ENCODE results near the gene TMEFF2. TPM values are rescaled to one million over a fixed set of nuclear protein-coding genes. Genes with fewer than 3 reads are reported as not detected.

The TMEFF2 gene
- total and polyA plus RNA-seq, 10 of the 15 experiments (the other 5 are each of a cell fraction or from before 2014, with no cell fraction given) = not detected

GRCh38 chr2:192059266-192059665 lies 135.5 kb downstream of the TMEFF2 start:
- no TSS peak for BruUV-seq (replicated peaks)
- H3K27me3 ChIP-seq (replicated peaks in 1 of 2; ENCODE audit: control insufficient read depth in 2 of 2, insufficient read depth in 2 of 2, low read length in 1 of 2) = no peaks in the 10 kb centered on the region
- no peaks in the 10 kb centered on the region for H3K9me3 ChIP-seq (replicated peaks; ENCODE audit: control insufficient read depth, insufficient read depth, low read length)
- ChIA-PET CTCF (no interaction called here), POLR2A (no interaction called here), SMC1A (ENCODE audit: uncharacterized antibody, unreplicated experiment) (no interaction called here), RAD21 (ENCODE audit: unreplicated experiment) (no interaction called here)
- in situ Hi-C loops (cut with MboI) (no loop called here), intact Hi-C loops (cut with micrococcal nuclease; ENCODE audit: unreplicated experiment) (no loop called here)
- no peaks in the 10 kb centered on the region for H3K79me2 ChIP-seq (ENCODE audit: control insufficient read depth, insufficient read depth, low read length)
- no peak overlapping the region for H3K4me2 ChIP-seq (ENCODE audit: control insufficient read depth, insufficient read depth)
- TF ChIP-seq POLR2A (IDR thresholded peaks at IDR 0.05; ENCODE audit: low read depth, low read length) (no peak), SMAD1 (IDR thresholded peaks at IDR 0.05; ENCODE audit: low read depth, partially characterized antibody) (no peak), YY1 (IDR thresholded peaks at IDR 0.05; ENCODE audit: low read depth, low read length) (no peak), CREM (IDR thresholded peaks at IDR 0.05; ENCODE audit: low read depth) (no peak), ZNF384 (IDR thresholded peaks at IDR 0.05; ENCODE audit: borderline replicate concordance, low read depth, low read length) (no peak), SUZ12 (IDR thresholded peaks at IDR 0.05; ENCODE audit: unreplicated experiment) (no peak), SMAD5 (IDR thresholded peaks at IDR 0.05; ENCODE audit: low read depth) (no peak), FOXM1 (IDR thresholded peaks at IDR 0.05; ENCODE audit: low read depth, low read length) (no peak), KAT2A (conservative IDR thresholded peaks at IDR 0.05; ENCODE audit: control insufficient read depth, low read depth, low read length) (no peak)
- ATAC-seq (no peak), DNase-seq (ENCODE audit: low read depth, low spot score) (no peak), FAIRE-seq (no peak)
- no peak overlapping the region for H3K4me3 ChIP-seq
- no peak overlapping the region for H3K9ac ChIP-seq (ENCODE audit: control insufficient read depth, insufficient read depth, low read length)
- H2AFZ ChIP-seq (ENCODE audit: control insufficient read depth, low read depth, low read length) = no peak overlapping the region
- H3K36me3 ChIP-seq (ENCODE audit: control insufficient read depth in 2 of 2, insufficient read depth in 2 of 2, low read length in 1 of 2) = no peaks in the 10 kb centered on the region
- WGBS (ENCODE audit: insufficient coverage, insufficient replicate concordance, low lambda C conversion rate, missing lambda C conversion rate) = 41% methylated on average over 2 of the region's 2 CpGs
- H4K20me1 ChIP-seq (ENCODE audit: control insufficient read depth, insufficient read depth) = no peaks in the 10 kb centered on the region
- H3K27ac ChIP-seq (ENCODE audit: control insufficient read depth, insufficient read depth) = no peak overlapping the region
- H3K4me1 ChIP-seq (ENCODE audit: control insufficient read depth, insufficient read depth, low read length) = no peaks in the 10 kb centered on the region

- no peaks in the 10 kb centered on the region for H3K27me3 ChIP-seq (replicated peaks in 1 of 2; ENCODE audit: control insufficient read depth in 2 of 2, insufficient read depth in 2 of 2, low read length in 1 of 2)
- no peaks in the 10 kb centered on the region for H3K36me3 ChIP-seq (ENCODE audit: control insufficient read depth in 2 of 2, insufficient read depth in 2 of 2, low read length in 1 of 2)
- H3K4me2 ChIP-seq (ENCODE audit: control insufficient read depth, insufficient read depth) = no peak overlapping the region
- no peaks in the 10 kb centered on the region for H4K20me1 ChIP-seq (ENCODE audit: control insufficient read depth, insufficient read depth)
- intact Hi-C loops (cut with micrococcal nuclease; ENCODE audit: unreplicated experiment) (loop anchor here (5.0 kb wide), 1 partner anchor 108 kb away; no protein-coding TSS in a partner anchor), in situ Hi-C loops (cut with MboI) (no loop called here)
- no peak overlapping the region for H3K27ac ChIP-seq (ENCODE audit: control insufficient read depth, insufficient read depth)
- ChIA-PET CTCF (no interaction called here), POLR2A (no interaction called here), SMC1A (ENCODE audit: uncharacterized antibody, unreplicated experiment) (no interaction called here), RAD21 (ENCODE audit: unreplicated experiment) (no interaction called here)
- H3K4me3 ChIP-seq = no peak overlapping the region
- H2AFZ ChIP-seq (ENCODE audit: control insufficient read depth, low read depth, low read length) = no peak overlapping the region
- FAIRE-seq (no peak), DNase-seq (ENCODE audit: low read depth, low spot score) (no peak), ATAC-seq (no peak)
- no peaks in the 10 kb centered on the region for H3K79me2 ChIP-seq (ENCODE audit: control insufficient read depth, insufficient read depth, low read length)
- no peaks in the 10 kb centered on the region for H3K9me3 ChIP-seq (replicated peaks; ENCODE audit: control insufficient read depth, insufficient read depth, low read length)
- BruUV-seq (replicated peaks) = no TSS peak
- WGBS (ENCODE audit: insufficient coverage, insufficient replicate concordance, low lambda C conversion rate, missing lambda C conversion rate) = 25% methylated on average over 1 of the region's 1 CpG
- H3K9ac ChIP-seq (ENCODE audit: control insufficient read depth, insufficient read depth, low read length) = no peak overlapping the region
- H3K4me1 ChIP-seq (ENCODE audit: control insufficient read depth, insufficient read depth, low read length) = no peaks in the 10 kb centered on the region
- no peak for TF ChIP-seq TAF1 (IDR thresholded peaks at IDR 0.05; ENCODE audit: borderline replicate concordance, low read depth, low read length)
- no peak for TF ChIP-seq ZNF217 (IDR thresholded peaks at IDR 0.05)
- no peak for TF ChIP-seq SIN3A (IDR thresholded peaks at IDR 0.05; ENCODE audit: low read depth, low read length)
- TF ChIP-seq POLR2AphosphoS5 (IDR thresholded peaks at IDR 0.05; ENCODE audit: low read length) = no peak
- TF ChIP-seq CHD2 (IDR thresholded peaks at IDR 0.05; ENCODE audit: borderline replicate concordance, low read depth, low read length) = no peak
- no peak for TF ChIP-seq MXI1 (IDR thresholded peaks at IDR 0.05; ENCODE audit: low read depth, low read length)
- TF ChIP-seq EZH2 (IDR thresholded peaks at IDR 0.05; ENCODE audit: borderline replicate concordance, control insufficient read depth, low read depth, low read length) = no peak
- no peak for TF ChIP-seq BCL3 (IDR thresholded peaks at IDR 0.05; ENCODE audit: borderline replicate concordance, insufficient read depth, low read depth, low read length, poor library complexity, severe bottlenecking)
- TF ChIP-seq JUND (IDR thresholded peaks at IDR 0.05; ENCODE audit: low read depth, low read length) = no peak
- TF ChIP-seq PAX8 (IDR thresholded peaks at IDR 0.05) = no peak
- TF ChIP-seq LARP7 (IDR thresholded peaks at IDR 0.05) = no peak
- TF ChIP-seq CBX5 (IDR thresholded peaks at IDR 0.05; ENCODE audit: low read depth) = no peak
Measured at GRCh38 chr2:192053921-192054320, 140.8 kb downstream of the TMEFF2 start.
